Ecto neural progenitor cell (in vitro differentiated cells): ENCODE results near the gene LIME1.

Experiments
- DNase-seq: peaks from one replicate; pipeline ENCODE4 v3.0.0-alpha.2; 2018; ENCODE audit warnings: low spot score

The LIME1 gene

DNA sequence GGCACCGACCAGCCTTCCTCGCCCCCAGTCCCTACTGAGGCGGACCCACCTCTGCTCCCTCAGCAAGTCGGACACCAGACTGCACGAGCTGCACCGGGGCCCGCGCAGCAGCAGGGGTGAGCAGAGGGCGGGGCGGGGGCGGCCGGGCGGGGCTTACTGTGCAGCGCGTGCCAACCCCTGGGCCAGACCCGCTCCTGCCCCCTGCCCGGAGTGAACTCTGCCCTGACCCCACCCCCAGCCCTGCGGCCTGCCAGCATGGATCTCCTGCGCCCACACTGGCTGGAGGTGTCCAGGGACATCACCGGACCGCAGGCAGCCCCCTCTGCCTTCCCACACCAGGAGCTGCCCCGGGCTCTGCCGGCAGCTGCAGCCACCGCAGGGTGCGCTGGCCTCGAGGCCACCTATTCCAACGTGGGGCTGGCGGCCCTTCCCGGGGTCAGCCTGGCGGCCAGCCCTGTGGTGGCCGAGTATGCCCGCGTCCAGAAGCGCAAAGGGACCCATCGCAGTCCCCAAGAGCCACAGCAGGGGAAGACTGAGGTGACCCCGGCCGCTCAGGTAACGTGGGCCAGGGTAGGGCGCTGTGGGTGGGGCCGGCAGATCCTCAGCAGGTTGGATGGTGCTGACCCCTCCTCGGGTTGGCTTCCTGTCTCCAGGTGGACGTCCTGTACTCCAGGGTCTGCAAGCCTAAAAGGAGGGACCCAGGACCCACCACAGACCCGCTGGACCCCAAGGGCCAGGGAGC is 1.7 kb downstream of the LIME1 start:
- no peak for DNase-seq

DNA sequence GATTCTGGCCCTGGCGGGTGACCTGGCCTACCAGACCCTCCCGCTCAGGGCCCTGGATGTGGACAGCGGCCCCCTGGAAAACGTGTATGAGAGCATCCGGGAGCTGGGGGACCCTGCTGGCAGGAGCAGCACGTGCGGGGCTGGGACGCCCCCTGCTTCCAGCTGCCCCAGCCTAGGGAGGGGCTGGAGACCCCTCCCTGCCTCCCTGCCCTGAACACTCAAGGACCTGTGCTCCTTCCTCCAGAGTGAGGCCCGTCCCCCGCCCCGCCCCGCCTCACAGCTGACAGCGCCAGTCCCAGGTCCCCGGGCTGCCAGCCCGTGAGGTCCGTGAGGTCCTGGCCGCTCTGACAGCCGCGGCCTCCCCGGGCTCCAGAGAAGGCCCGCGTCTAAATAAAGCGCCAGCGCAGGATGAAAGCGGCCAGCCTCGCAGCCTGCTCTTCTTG is 2.2 kb downstream of the LIME1 start:
- DNase-seq, result peak; percentile 83

- DNase-seq, result peak; percentile 84
These were observed 2.9 kb downstream of the LIME1 start, which contains the start of gene SLC2A4RG for GRCh38 chr20:63739130-63740069. SLC2A4RG (plus strand) TSS chr20:63739776; CDS start chr20:63739913, 137 bp downstream.

GRCh38 chr20:63740070-63740626 is 3.7 kb downstream of the LIME1 start:
- DNase-seq, result peak; percentile 81

GRCh38 chr20:63740627-63741353 is 4.3 kb downstream of the LIME1 start:
- DNase-seq, result peak; percentile 87

DNA sequence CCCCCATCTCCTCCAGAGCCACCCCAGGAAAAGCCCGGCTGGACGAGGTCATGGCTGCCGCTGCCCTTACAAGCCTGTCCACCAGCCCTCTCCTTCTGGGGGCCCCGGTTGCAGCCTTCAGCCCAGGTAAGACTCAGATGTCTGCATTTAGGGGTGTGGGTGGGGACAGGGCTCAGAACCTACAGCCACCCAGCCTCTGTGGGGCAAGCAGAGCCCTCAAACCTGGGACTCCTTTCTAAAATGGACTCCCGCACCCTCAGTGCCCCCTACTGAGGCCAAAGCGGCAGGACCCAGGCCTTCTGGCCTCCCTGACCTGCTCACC is 4.9 kb downstream of the LIME1 start:
- DNase-seq, result no peak

- no peak for DNase-seq
These were observed 5.4 kb downstream of the LIME1 start for GRCh38 chr20:63741676-63742380.

DNA sequence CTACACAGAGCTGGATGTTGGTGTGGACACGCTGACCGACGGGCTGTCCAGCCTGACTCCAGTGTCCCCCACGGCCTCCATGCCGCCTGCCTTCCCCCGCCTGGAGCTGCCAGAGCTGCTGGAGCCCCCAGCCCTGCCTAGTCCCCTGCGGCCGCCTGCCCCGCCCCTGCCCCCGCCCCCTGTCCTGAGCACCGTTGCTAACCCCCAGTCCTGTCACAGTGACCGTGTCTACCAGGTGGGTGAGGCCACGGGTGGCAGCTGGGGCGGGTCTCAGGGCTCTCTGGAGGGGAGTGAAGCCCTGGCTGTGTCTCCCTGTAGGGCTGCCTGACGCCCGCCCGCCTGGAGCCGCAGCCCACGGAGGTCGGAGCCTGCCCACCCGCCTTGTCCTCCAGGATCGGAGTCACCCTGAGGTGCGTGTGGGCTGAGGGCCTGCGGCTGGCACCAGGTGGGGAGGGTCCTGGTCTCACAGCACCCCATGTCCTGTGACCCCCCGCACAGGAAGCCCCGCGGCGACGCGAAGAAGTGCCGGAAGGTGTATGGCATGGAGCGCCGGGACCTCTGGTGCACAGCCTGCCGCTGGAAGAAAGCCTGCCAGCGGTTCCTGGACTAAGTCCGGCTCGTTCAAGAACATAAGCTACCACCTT is 6.0 kb downstream of the LIME1 start:
- DNase-seq, result no peak

DNA sequence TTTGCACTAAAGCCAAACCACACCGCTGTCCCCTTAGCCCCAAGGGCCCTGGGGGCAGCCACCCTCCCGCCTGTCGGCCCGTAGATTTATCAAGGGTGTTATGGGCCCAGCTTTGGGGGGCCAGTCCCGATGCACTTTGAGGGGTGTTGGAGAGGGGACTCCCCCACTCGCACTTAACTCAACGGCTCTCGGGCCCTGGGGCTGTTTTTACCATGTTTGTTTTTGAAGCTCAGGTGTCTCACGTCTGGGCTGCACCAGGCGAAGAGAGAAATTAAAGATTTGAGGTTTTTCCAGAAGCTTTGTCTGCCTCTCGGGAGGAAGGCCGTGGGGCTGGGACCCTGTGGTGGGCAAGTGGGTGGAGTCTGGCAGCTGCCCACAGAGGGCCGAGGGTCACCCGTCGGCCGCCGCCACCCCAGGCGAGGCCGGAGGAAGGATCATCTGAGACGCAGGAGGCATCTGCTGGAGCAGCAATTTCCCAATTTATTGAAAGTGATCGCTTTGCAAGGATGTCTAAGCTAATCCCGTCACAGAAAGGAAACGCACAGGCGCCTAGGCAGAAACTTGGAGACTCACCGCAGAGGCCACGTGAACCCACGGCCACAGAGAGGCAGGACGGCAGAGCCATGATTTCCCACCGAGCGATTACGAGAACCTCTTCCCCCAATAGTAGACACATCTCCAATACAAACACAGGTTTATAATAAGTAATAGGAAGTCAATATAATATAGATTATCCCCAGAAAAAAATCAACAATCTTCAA is 6.9 kb downstream of the LIME1 start:
- no peak for DNase-seq

- DNase-seq, result no peak
These were observed 7.7 kb downstream of the LIME1 start for GRCh38 chr20:63744158-63744557.

DNA sequence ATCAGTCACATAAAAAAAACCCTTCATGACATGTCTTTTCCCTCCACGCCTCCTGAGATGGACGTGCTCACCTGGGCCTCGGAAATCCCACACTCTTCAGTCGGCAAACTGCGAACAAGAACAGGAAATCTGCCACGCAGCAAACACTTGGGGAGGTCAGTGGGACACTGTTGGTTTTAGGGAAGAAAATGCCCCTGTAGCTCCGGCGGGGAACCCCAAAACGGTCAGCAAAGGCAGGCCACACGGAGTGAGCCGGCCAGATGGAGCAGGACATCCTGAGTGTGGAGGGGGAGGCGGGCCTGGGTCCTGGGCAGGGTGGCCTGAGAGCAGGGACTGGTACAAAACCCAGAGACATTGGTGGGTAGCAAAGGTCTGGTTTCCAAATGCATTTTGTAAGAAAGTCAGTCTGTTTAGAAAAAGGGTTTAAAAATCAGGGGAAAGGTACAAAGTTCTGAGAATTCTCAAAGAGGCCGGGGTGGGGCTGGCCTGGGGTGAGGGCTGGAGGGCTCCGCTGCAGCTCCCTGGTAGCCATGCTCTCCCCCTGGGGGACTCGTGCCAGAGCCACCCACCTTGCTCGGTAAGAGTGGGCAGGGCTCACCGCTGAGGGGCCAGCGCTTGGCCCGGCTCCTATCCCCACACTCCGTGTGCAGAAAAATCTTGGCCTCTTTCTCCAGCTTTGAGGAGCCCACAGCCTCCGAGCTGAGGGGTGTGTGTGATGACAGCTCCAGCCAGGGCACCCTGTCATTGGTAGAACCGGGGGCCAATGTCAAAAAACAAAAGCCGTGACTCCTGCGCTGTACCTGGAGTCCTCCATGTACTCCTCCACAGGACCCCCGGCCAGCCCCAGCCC is 8.3 kb downstream of the LIME1 start:
- no peak for DNase-seq

DNA sequence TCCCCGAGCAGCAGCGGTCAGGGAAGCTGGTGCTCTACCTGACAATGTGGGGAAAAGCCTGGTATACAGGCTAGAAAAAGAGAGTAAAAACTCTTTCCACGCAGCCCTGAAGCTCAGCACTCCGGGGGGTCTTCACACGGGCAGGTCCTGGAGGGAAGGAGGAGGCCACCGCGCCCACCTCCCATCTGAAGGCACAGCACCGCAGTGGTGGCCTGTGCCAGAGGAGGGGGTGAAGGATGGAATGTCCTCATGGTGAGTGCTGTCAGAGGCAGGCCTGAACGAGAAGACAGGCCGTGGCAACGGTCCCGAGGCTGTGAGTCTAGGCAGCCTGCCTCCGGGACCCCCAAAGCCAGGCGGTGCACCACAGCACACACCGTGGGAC is 9.0 kb downstream of the LIME1 start:
- DNase-seq, result no peak

- no peak for DNase-seq
These were observed 9.7 kb downstream of the LIME1 start for GRCh38 chr20:63745961-63746731.

DNA sequence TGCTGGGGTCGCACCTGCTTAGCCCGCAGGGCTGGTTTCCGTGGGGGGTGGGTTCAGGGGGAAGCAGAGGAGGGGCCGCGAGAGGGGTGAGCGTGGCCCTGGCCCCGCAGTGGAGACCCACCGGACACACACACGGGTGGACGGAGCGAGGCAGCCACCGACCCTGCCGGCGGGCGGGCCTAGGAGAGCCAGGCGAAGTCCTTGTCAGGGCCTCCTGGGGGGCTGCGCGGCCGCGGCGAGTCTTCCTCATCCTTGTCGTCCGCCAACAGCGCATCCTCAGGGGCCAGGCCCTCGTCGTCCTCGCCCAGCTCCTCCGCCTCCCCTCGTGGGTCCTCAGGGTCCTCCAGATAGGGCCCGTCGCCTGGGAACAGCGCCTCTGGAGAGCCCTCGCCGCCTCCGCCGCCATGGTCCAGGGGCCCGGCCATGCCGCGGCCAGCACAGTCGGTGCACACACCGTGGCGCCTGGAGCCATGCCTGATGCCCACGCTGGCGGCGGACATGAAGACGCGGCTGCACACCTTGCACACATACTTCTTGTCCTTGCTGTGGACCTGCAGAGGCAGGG is 10.4 kb downstream of the LIME1 start:
- DNase-seq, result no peak

DNA sequence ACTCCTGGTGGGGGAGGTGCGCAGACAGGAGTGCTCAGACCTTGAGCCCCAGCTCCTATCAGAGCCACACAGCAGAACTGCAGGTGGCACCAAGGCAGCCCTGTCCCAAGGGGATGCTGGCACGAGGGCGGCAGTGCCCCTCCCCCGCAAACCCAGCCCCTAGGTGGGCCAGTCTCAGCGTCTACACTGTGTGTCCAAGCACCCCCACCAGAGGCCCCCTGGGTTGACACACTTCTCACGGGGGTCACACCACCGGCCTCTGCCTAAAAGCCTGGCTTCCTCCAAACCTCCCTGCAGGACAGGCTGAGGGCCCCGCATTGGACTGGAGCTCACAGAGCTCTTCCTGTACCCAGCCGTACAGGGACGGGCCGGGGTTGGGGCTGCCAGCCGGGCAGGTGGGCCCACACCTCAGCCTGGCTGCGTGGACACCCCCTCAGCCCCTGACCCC is 11.2 kb downstream of the LIME1 start:
- DNase-seq, result peak; percentile 43

GRCh38 chr20:63748070-63748933 is 11.8 kb downstream of the LIME1 start:
- DNase-seq, result no peak

GRCh38 chr20:63748934-63749270 is 12.4 kb downstream of the LIME1 start:
- DNase-seq, result no peak
